Neural cell (in vitro differentiated cells): ENCODE measurements around the gene NPDC1. TPM values are rescaled to one million over a fixed set of nuclear protein-coding genes. Genes with fewer than 3 reads are reported as not detected.

Source experiments
- H2AFZ ChIP-seq: fragments of 200-600, 300-800 bp; sonication (generic), shearing (Covaris generic); 2 replicates; pipeline ENCODE4 v1.6.0; 2014; ENCODE audit warnings: low read depth, mild to moderate bottlenecking, antibody characterized with exemption, low read length, moderate library complexity
- H3F3A ChIP-seq: fragments of 200-600 bp; shearing (Covaris generic); 2 replicates; pipeline ENCODE4 v1.6.1; 2016; ENCODE audit warnings: mild to moderate bottlenecking, moderate library complexity, mixed read lengths, antibody characterized with exemption, low read length; ENCODE audit not compliant: insufficient read depth, poor library complexity, severe bottlenecking
- H3K27ac ChIP-seq: fragments of 200-600, 300-800 bp; sonication (generic), shearing (Covaris generic); 2 replicates; pipeline ENCODE4 v1.5.1; 2014; ENCODE audit warnings: mild to moderate bottlenecking, low read length, moderate library complexity
- H3K27me3 ChIP-seq: fragments of 300-800, 200-600 bp; sonication (generic), shearing (Covaris generic); 2 replicates; pipeline ENCODE4 v1.6.0; 2014; ENCODE audit warnings: mild to moderate bottlenecking, low read depth, low read length, moderate library complexity; ENCODE audit not compliant: insufficient read depth
- H3K36me3 ChIP-seq: fragments of 300-800, 200-600 bp; sonication (generic), shearing (Covaris generic); 2 replicates; pipeline ENCODE4 v1.5.1; 2014; ENCODE audit warnings: mild to moderate bottlenecking, antibody characterized with exemption, low read length, moderate library complexity; ENCODE audit not compliant: insufficient read depth
- H3K4me2 ChIP-seq: fragments of 300-800, 200-600 bp; sonication (generic), shearing (Covaris generic); 2 replicates; pipeline ENCODE4 v1.6.0; 2014; ENCODE audit warnings: mild to moderate bottlenecking, low read length
- H3K4me3 ChIP-seq: fragments of 300-800, 200-600 bp; sonication (generic), shearing (Covaris generic); 2 replicates; pipeline ENCODE4 v1.5.1; 2014; ENCODE audit warnings: mild to moderate bottlenecking, low read length, moderate library complexity
- H3K79me2 ChIP-seq: fragments of 200-600 bp; shearing (Covaris generic); replicated peaks from 2 replicates; pipeline ENCODE4 v1.6.0; 2014; ENCODE audit warnings: mild to moderate bottlenecking, low read length, moderate library complexity; ENCODE audit not compliant: insufficient read depth
- H3K9ac ChIP-seq: fragments of 300-800, 200-600 bp; sonication (generic), shearing (Covaris generic); 2 replicates; pipeline ENCODE4 v1.6.1; 2016; ENCODE audit warnings: mild to moderate bottlenecking, low read length, mixed read lengths
- H3K9me2 ChIP-seq: fragments of 200-600 bp; shearing (Covaris generic); 2 replicates; pipeline ENCODE4 v1.6.1; 2016; ENCODE audit warnings: mild to moderate bottlenecking, low read length, mixed read lengths; ENCODE audit not compliant: insufficient read depth
- H3K9me3 ChIP-seq: fragments of 200-600, 300-800 bp; sonication (generic), shearing (Covaris generic); 2 replicates; pipeline ENCODE4 v1.6.1; 2016; ENCODE audit warnings: mild to moderate bottlenecking, mixed run types, low read length, moderate library complexity, mixed read lengths
- H4K20me1 ChIP-seq: fragments of 200-600 bp; shearing (Covaris generic); 2 replicates; pipeline ENCODE4 v1.6.1; 2016; ENCODE audit warnings: mild to moderate bottlenecking, mixed run types; ENCODE audit not compliant: insufficient read depth
- EP300 ChIP-seq: fragments of 450-650 bp; conservative IDR thresholded peaks from 2 replicates; pipeline ENCODE4 v1.6.1; 2014; ENCODE audit warnings: antibody characterized with exemption, mild to moderate bottlenecking, moderate library complexity; ENCODE audit not compliant: poor library complexity, severe bottlenecking
- EZH2 ChIP-seq: fragments of 200-600, 300-800 bp; shearing (Covaris generic), sonication (generic); IDR thresholded peaks from 2 replicates; pipeline ENCODE4 v1.6.1; 2014; ENCODE audit warnings: antibody characterized with exemption, low read length, borderline replicate concordance, mild to moderate bottlenecking; ENCODE audit not compliant: insufficient read depth, poor library complexity, severe bottlenecking
- MXI1 ChIP-seq: fragments of 450-650 bp; conservative IDR thresholded peaks from 2 replicates; pipeline ENCODE4 v1.6.1; 2014; ENCODE audit warnings: antibody characterized with exemption, mild to moderate bottlenecking; ENCODE audit not compliant: poor library complexity, severe bottlenecking
- POLR2AphosphoS5 ChIP-seq: IDR thresholded peaks from 2 replicates; pipeline ENCODE4 v1.6.1; 2012
- RAD21 ChIP-seq: fragments of 450-650 bp; conservative IDR thresholded peaks from 2 replicates; pipeline ENCODE4 v1.6.1; 2014; ENCODE audit warnings: antibody characterized with exemption, mild to moderate bottlenecking, moderate library complexity
- SMC3 ChIP-seq: fragments of 450-650 bp; conservative IDR thresholded peaks from 2 replicates; pipeline ENCODE4 v1.6.1; 2014; ENCODE audit warnings: antibody characterized with exemption, mild to moderate bottlenecking, moderate library complexity; ENCODE audit not compliant: poor library complexity
- TAF1 ChIP-seq: IDR thresholded peaks from 2 replicates; pipeline ENCODE4 v1.6.1; 2012; ENCODE audit warnings: low read depth
- polyA plus RNA-seq: library from polyadenylated mRNA; depleted of rRNA; stranded (reverse); fragments of >200 nt; gene quantifications from 2 replicates; pipeline ENCODE4 v1.2.3, GENCODE V29; 2014
- TF ChIP-seq, protein P1 (sequence below): fragments of 450-650 bp; IDR thresholded peaks from 2 replicates; pipeline ENCODE4 v1.5.1; 2014; ENCODE audit warnings: antibody characterized with exemption, mild to moderate bottlenecking, moderate library complexity; ENCODE audit not compliant: poor library complexity, severe bottlenecking
- TF ChIP-seq, protein P2 (sequence below): IDR thresholded peaks from 2 replicates; pipeline ENCODE4 v1.6.1; 2012; ENCODE audit warnings: borderline replicate concordance

NPDC1 gene
- polyA plus RNA-seq, 1 donor from 2014 or later: 161 TPM

DNA sequence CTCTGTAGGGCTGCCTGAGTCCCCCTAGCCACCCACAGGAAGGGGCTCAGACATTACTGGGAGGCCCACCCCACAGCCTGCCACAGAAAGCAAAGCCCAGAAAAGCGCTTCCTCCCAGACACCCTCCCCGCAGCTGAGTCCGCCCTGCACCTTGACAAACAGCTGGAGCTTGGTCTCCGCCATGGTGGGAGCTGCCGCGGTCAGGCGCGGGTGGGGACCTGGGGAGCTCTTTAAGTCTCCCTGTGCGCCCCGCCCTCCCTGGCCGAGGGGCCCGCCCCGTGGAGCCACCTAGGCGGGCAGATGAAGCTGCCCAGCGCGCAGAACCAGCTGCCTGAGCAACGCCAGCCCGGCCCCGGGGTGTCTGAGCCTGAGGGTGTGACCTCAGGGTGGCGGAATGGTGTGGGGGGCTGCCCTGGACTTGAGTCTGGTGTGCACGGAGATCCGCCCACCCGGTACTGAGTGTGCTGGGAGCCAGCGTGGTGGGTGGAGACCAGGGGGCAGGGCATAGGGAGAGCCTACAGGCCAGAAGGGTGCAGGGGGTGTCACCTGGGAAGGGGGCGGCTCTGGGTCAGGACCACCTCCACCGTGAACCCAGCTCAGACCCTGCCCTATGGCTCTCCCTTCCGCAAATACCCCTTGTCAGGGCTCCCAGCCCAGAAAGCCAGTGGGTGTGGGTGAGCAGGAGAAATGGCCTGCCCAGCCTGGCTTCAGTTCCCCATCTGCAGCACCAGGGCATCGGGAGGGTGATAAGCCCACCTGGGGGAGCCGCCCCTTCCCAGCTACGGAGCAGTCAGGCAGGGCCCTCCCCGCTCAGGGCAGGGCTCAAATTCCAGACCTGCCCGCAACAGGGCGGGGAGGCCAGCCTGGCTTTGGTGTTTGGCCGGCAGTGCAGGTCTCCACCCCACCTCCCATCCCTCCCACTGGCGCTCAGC lies 49.4 kb downstream of the NPDC1 start, which contains the start of gene CLIC3:
Gene CLIC3 (minus strand): TSS at position 208 of the 932 bp plus-strand sequence. CDS start 25 bp downstream, at position 183.
- H3K79me2 ChIP-seq: no peaks in the 10 kb centered on the region
- no peak within 1 kb of the TSS for H3K27ac ChIP-seq
- no peak within 1 kb of the TSS for H2AFZ ChIP-seq
- H3K9ac ChIP-seq: no peak within 1 kb of the TSS
- no peaks in the 10 kb centered on the region for H3K9me3 ChIP-seq
- H3K36me3 ChIP-seq: no peaks in the 10 kb centered on the region
- no peak within 1 kb of the TSS for H3K4me3 ChIP-seq
- H4K20me1 ChIP-seq: no peaks in the 10 kb centered on the region
- H3K27me3 ChIP-seq: no peaks in the 10 kb centered on the region
- no peak for TF ChIP-seq EP300
- no peak for TF ChIP-seq TAF1
- no peak for TF ChIP-seq MXI1
- no peak for TF ChIP-seq SMC3
- TF ChIP-seq, protein P1, sequence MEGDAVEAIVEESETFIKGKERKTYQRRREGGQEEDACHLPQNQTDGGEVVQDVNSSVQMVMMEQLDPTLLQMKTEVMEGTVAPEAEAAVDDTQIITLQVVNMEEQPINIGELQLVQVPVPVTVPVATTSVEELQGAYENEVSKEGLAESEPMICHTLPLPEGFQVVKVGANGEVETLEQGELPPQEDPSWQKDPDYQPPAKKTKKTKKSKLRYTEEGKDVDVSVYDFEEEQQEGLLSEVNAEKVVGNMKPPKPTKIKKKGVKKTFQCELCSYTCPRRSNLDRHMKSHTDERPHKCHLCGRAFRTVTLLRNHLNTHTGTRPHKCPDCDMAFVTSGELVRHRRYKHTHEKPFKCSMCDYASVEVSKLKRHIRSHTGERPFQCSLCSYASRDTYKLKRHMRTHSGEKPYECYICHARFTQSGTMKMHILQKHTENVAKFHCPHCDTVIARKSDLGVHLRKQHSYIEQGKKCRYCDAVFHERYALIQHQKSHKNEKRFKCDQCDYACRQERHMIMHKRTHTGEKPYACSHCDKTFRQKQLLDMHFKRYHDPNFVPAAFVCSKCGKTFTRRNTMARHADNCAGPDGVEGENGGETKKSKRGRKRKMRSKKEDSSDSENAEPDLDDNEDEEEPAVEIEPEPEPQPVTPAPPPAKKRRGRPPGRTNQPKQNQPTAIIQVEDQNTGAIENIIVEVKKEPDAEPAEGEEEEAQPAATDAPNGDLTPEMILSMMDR: no peak
- TF ChIP-seq EZH2: no peak
- TF ChIP-seq POLR2AphosphoS5: no peak
- TF ChIP-seq, protein P2, sequence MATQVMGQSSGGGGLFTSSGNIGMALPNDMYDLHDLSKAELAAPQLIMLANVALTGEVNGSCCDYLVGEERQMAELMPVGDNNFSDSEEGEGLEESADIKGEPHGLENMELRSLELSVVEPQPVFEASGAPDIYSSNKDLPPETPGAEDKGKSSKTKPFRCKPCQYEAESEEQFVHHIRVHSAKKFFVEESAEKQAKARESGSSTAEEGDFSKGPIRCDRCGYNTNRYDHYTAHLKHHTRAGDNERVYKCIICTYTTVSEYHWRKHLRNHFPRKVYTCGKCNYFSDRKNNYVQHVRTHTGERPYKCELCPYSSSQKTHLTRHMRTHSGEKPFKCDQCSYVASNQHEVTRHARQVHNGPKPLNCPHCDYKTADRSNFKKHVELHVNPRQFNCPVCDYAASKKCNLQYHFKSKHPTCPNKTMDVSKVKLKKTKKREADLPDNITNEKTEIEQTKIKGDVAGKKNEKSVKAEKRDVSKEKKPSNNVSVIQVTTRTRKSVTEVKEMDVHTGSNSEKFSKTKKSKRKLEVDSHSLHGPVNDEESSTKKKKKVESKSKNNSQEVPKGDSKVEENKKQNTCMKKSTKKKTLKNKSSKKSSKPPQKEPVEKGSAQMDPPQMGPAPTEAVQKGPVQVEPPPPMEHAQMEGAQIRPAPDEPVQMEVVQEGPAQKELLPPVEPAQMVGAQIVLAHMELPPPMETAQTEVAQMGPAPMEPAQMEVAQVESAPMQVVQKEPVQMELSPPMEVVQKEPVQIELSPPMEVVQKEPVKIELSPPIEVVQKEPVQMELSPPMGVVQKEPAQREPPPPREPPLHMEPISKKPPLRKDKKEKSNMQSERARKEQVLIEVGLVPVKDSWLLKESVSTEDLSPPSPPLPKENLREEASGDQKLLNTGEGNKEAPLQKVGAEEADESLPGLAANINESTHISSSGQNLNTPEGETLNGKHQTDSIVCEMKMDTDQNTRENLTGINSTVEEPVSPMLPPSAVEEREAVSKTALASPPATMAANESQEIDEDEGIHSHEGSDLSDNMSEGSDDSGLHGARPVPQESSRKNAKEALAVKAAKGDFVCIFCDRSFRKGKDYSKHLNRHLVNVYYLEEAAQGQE: no peak
- TF ChIP-seq RAD21: no peak
- no peaks in the 10 kb centered on the region for H3K9me2 ChIP-seq
- H3F3A ChIP-seq: no peaks in the 10 kb centered on the region
- H3K4me2 ChIP-seq: no peak within 1 kb of the TSS

DNA sequence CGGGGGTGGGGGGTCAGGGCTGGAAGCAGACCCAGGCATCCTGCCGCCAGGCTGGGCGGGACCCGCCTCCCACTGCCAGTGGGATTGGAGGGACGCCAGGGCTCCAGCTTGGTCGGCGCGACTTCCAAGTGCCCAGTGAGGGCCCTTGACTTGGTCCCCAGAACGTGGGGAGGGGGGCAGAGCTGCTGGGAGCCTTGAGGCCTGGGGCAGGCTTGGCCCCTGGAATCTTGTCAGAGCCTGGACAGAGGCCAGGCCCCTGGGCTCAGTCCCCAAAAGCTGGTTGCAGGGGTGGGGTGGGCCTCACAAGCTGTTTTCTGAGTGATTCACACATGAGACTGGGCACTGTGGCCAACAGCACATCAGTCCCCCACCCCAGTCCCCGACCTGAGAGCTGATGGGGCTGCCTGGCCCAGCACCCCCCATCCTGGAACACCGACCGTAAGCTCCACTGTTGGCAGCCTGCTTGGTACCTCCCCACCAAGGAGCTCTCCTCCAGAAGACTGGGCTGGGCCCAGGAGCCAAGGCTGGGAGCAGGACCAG lies 50.1 kb downstream of the NPDC1 start:
- no peak overlapping the region for H2AFZ ChIP-seq
- H4K20me1 ChIP-seq: no peaks in the 10 kb centered on the region
- H3K4me2 ChIP-seq: no peak overlapping the region
- H3K27me3 ChIP-seq: no peaks in the 10 kb centered on the region
- no peaks in the 10 kb centered on the region for H3K9me3 ChIP-seq
- no peaks in the 10 kb centered on the region for H3K9me2 ChIP-seq
- no peaks in the 10 kb centered on the region for H3F3A ChIP-seq
- H3K4me3 ChIP-seq: no peak overlapping the region
- no peak overlapping the region for H3K9ac ChIP-seq
- no peaks in the 10 kb centered on the region for H3K36me3 ChIP-seq
- no peak overlapping the region for H3K27ac ChIP-seq
- no peaks in the 10 kb centered on the region for H3K79me2 ChIP-seq
- TF ChIP-seq RAD21 (no peak), SMC3 (no peak), TAF1 (no peak), EZH2 (no peak), EP300 (no peak)
- TF ChIP-seq, protein P1: no peak
